Osteoblast (primary cell): ENCODE measurements around the gene PLS1. TPM values are rescaled to one million over a fixed set of nuclear protein-coding genes. Genes with fewer than 3 reads are reported as not detected.

Experiments used
- DNase-seq: peaks from one replicate; pipeline ENCODE4 v3.0.0; 2011; ENCODE audit warnings: low spot score, mixed read lengths; ENCODE audit not compliant: insufficient read length; ENCODE audit errors: missing footprints
- H2AFZ ChIP-seq: 2 replicates; pipeline ENCODE4 v1.6.0; 2011; ENCODE audit warnings: mild to moderate bottlenecking, low read length
- H3K27ac ChIP-seq: 2 replicates; pipeline ENCODE4 v1.5.1; 2011; ENCODE audit warnings: mild to moderate bottlenecking, low read depth, low read length, moderate library complexity
- H3K27me3 ChIP-seq: 2 replicates; pipeline ENCODE4 v1.6.0; 2012; ENCODE audit warnings: mild to moderate bottlenecking, control low read depth, inconsistent platforms, low read length, moderate library complexity; ENCODE audit not compliant: insufficient read depth
- H3K36me3 ChIP-seq: 2 replicates; pipeline ENCODE4 v1.5.1; 2011; ENCODE audit warnings: mild to moderate bottlenecking, low read length, control low read depth, moderate library complexity; ENCODE audit not compliant: insufficient read depth
- H3K4me1 ChIP-seq: 2 replicates; pipeline ENCODE4 v1.5.1; 2011; ENCODE audit warnings: mild to moderate bottlenecking, low read length, control low read depth, moderate library complexity; ENCODE audit not compliant: insufficient read depth
- H3K4me2 ChIP-seq: 2 replicates; pipeline ENCODE4 v1.6.0; 2011; ENCODE audit warnings: mild to moderate bottlenecking, low read length; ENCODE audit not compliant: insufficient read depth
- H3K4me3 ChIP-seq: fragments of 200-600 bp; sonication (generic); 3 replicates; pipeline ENCODE4 v1.5.1; 2012; ENCODE audit warnings: mild to moderate bottlenecking, low read length, inconsistent platforms; ENCODE audit not compliant: insufficient read depth
- H3K79me2 ChIP-seq: 2 replicates; pipeline ENCODE4 v1.6.0; 2012; ENCODE audit warnings: mild to moderate bottlenecking, low read length, control low read depth, inconsistent platforms; ENCODE audit not compliant: insufficient read depth
- H3K9me3 ChIP-seq: 2 replicates; pipeline ENCODE4 v1.5.1; 2011; ENCODE audit warnings: low read depth, low read length, control low read depth
- H4K20me1 ChIP-seq: 2 replicates; pipeline ENCODE4 v1.6.0; 2012; ENCODE audit warnings: mild to moderate bottlenecking, low read length, control low read depth; ENCODE audit not compliant: insufficient read depth
- total RNA-seq: library from RNA; depleted of rRNA; stranded (reverse); fragments of >200 nt; gene quantifications from 2 replicates; pipeline ENCODE4 v1.2.3, GENCODE V29; 2012
- TF ChIP-seq, protein P1 (sequence below): IDR thresholded peaks from 2 replicates; pipeline ENCODE4 v1.5.1; 2011; ENCODE audit warnings: mild to moderate bottlenecking, low read depth, low read length, moderate library complexity; ENCODE audit errors: extremely low read depth

PLS1 gene
- total RNA-seq, 1 donor, result 1.1 TPM

DNA sequence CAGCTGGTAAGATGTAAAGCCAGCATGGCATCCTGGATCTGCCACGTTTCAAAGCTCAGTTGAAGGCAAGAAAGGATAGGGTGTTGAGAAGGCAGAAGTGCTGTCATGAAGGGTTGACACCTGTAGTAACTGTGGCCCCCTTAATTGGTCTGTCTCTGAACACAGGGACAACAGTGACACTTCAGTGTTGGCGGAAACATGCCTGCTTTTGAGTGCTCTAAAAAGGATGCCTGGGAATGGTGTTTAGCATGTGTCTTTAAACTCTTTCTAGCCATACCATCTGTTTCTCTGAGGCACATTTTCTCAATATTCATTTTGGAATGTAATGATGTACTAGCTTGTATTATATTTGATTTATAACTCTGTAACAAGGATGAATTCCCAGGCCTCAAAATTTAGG, 42.1 kb downstream of the PLS1 start:
- Histone ChIP-seq H3K79me2 (no peaks in the 10 kb centered on the region), H3K4me1 (no peaks in the 10 kb centered on the region), H3K4me2 (no peak overlapping the region), H3K27me3 (no peaks in the 10 kb centered on the region), H2AFZ (no peak overlapping the region), H3K27ac (no peak overlapping the region), H4K20me1 (no peaks in the 10 kb centered on the region), H3K36me3 (no peaks in the 10 kb centered on the region), H3K4me3 (no peak overlapping the region), H3K9me3 (no peaks in the 10 kb centered on the region)
- TF ChIP-seq, protein P1, sequence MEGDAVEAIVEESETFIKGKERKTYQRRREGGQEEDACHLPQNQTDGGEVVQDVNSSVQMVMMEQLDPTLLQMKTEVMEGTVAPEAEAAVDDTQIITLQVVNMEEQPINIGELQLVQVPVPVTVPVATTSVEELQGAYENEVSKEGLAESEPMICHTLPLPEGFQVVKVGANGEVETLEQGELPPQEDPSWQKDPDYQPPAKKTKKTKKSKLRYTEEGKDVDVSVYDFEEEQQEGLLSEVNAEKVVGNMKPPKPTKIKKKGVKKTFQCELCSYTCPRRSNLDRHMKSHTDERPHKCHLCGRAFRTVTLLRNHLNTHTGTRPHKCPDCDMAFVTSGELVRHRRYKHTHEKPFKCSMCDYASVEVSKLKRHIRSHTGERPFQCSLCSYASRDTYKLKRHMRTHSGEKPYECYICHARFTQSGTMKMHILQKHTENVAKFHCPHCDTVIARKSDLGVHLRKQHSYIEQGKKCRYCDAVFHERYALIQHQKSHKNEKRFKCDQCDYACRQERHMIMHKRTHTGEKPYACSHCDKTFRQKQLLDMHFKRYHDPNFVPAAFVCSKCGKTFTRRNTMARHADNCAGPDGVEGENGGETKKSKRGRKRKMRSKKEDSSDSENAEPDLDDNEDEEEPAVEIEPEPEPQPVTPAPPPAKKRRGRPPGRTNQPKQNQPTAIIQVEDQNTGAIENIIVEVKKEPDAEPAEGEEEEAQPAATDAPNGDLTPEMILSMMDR, result no peak
- no peak for DNase-seq

DNA sequence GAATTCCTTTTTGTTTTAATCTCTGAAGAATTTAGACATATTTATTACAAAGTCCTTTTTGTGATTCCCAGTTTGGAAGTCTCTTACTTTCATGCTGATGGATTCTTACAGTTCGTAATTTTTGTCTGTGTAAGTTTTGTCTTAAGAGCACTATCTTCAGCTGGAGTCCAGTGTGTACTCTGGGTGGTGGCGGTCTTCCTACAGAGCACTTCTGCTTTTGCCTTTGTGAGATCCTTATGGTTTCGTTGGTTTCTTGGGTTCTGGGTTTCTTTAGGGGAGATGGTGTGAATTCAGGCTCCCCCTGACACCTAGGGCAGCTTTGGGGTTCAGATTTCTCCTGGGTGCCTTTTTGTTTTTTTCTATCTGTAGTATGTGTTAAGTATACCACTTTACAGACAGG, 45.3 kb downstream of the PLS1 start:
- Histone ChIP-seq H3K9me3 (no peaks in the 10 kb centered on the region), H3K4me2 (no peak overlapping the region), H3K79me2 (no peaks in the 10 kb centered on the region), H2AFZ (no peak overlapping the region), H3K27me3 (no peaks in the 10 kb centered on the region), H4K20me1 (no peaks in the 10 kb centered on the region), H3K4me3 (no peak overlapping the region), H3K4me1 (no peaks in the 10 kb centered on the region), H3K36me3 (no peaks in the 10 kb centered on the region), H3K27ac (no peak overlapping the region)
- DNase-seq, result no peak
- TF ChIP-seq, protein P1, result no peak

DNA sequence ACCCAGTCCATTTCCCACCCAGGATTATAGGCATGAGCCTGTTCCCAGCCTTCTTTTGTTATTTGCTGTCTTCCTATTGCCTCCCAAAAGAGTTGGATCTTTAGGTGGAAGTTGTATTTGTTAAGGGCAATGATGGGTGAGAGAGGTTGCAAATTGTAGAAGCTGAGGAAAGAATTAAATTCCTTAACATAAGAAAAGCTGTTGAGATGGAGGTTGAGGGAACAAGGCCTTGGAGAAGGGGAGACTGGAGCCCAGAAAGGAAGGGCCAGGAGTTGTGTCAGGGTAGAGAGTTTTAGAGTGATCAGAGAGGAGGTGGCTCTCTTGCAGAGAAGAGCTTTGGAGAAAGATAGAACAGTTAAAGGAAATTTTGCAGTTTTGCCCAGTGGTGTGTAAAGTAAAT, 46.8 kb downstream of the PLS1 start:
- no peak for DNase-seq

DNA sequence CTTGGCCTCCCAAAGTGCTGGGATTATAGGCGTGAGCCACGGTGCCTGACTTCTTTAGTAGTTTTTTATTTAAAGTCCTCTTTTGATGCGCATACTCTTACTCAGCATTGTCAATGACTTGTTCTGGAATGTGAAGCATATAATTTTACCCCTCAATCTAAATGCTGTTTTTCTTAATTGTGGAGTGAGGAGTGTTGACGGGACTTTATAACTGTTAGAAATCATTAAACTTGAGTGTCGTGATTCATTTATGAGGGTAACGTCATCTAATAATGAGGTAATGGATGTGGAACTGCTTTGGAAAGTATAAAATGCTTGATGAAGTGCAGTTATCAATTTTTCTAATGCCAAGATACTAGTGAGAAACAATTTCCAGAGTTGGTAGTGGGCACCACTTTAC, 48.3 kb downstream of the PLS1 start:
- Histone ChIP-seq H3K9me3 (no peaks in the 10 kb centered on the region), H3K4me1 (no peaks in the 10 kb centered on the region), H3K79me2 (no peaks in the 10 kb centered on the region), H4K20me1 (no peaks in the 10 kb centered on the region), H3K36me3 (no peaks in the 10 kb centered on the region), H3K4me3 (no peak overlapping the region), H3K27ac (no peak overlapping the region), H3K27me3 (no peaks in the 10 kb centered on the region), H2AFZ (no peak overlapping the region), H3K4me2 (no peak overlapping the region)
- TF ChIP-seq, protein P1, result no peak
- DNase-seq, result no peak

More for the DNA sequence above, 46.8 kb downstream of the PLS1 start:
- H3K4me2 ChIP-seq, result no peak overlapping the region
- H3K4me1 ChIP-seq, result no peaks in the 10 kb centered on the region
- no peaks in the 10 kb centered on the region for H3K79me2 ChIP-seq
- no peaks in the 10 kb centered on the region for H3K9me3 ChIP-seq
- no peaks in the 10 kb centered on the region for H3K36me3 ChIP-seq
- no peak overlapping the region for H3K4me3 ChIP-seq
- H3K27ac ChIP-seq, result no peak overlapping the region
- H4K20me1 ChIP-seq, result no peaks in the 10 kb centered on the region
- TF ChIP-seq, protein P1, result no peak
- H3K27me3 ChIP-seq, result no peaks in the 10 kb centered on the region
- no peak overlapping the region for H2AFZ ChIP-seq
